ENCODE measurements around the gene CASKIN1.

- no peak for TF ChIP-seq POLR2A (IDR thresholded peaks at IDR 0.05)
- TF ChIP-seq CTCF (IDR thresholded peaks at IDR 0.05 in 8 of 11, conservative IDR thresholded peaks at IDR 0.05 in 3 of 11) = no peak
Observed at GRCh38 chr16:2179576-2179975, 16.8 kb downstream of the CASKIN1 start.

Data from spleen (tissue), 7 donors.